Measurements from ENCODE around the gene TRMT112.

TRMT112 gene

DNA sequence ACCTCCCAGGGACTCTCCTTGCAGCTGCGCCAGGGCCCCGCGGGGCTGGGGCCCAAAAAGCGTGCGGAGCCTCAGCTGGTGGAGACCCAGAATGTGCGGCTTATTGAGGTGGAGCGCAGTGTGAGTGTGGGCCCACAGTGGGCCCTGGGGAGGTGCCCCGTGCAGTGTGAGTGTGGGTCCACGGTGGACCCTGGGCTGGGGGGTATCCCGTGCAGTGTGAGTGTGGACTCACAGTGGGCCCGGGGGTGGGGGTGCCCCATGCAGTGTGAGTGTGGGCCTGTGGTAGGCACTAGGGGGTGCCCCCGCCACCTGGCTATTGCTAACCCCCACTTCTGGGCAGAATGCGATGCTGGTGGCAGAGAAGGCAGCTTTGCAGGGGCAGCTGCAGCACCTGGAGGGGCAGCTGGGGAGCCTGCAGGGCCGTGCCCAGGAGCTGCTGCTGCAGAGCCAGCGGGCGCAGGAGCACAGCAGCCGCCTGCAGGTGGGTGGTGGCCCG lies 33.8 kb upstream of the TRMT112 start:
- no peak for DNase-seq (ENCODE audit: low read depth)

DNA sequence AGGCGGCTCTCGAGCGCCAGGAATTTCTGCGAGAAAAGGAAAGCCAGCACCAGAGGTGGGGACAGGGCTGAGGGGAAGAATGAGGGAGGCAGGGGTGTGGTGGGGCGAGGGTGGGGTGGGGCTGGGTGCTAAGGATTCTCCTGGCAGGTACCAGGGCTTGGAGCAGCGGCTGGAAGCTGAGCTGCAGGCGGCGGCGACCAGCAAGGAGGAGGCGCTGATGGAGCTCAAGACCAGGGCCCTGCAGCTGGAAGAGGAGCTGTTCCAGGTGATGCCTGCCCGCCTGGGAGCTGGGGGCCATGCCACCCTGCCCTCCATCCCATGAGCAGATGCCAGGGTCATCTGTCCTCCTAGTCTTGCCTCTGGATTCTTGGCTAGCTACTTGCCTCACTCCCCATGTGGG lies 32.0 kb upstream of the TRMT112 start:
- no peak for DNase-seq (ENCODE audit: low read depth)

- DNase-seq (ENCODE audit: low read depth), result no peak
Observed at GRCh38 chr11:64349025-64349387, 31.6 kb upstream of the TRMT112 start.

- no peak for DNase-seq (ENCODE audit: low read depth)
Observed at GRCh38 chr11:64348383-64349024, 31.1 kb upstream of the TRMT112 start.

DNA sequence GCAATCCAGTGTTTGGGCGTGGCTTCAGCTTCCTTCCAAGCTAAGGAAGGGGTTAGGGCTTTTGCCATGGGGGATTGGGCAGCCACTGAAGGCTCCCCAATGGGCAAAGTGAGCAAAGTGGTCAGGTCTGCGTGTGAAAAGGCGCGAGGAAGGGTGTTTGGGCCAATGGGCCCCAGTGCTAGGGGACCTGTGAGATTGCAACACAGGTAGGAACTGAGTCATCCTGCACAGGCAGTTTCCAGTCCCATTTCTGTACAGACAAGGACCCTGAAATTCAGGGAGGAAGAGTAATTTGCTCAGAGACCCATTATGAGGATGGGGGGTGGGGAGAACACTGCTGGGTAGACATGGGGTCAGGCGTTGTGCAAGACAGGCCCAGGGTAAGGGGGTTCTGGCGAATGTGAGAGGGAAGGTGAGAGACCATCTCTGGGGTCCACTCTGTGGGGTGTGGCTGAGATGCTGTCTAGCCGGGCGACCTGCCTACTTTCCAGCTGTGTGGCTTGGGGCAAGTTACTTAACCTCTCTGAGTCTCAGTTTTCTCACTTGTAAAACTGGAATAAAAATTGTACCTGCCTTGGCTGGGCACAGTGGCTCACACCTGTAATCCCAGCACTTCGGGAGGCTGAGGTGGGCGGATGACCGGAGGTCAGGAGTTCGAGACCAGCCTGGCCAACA lies 30.0 kb upstream of the TRMT112 start:
- DNase-seq (ENCODE audit: low read depth), result no peak

GRCh38 chr11:64344787-64345186 lies 27.4 kb upstream of the TRMT112 start:
- no peak for DNase-seq (ENCODE audit: low read depth)

GRCh38 chr11:64343767-64344559 lies 26.6 kb upstream of the TRMT112 start:
- DNase-seq (ENCODE audit: low read depth), result no peak

DNA sequence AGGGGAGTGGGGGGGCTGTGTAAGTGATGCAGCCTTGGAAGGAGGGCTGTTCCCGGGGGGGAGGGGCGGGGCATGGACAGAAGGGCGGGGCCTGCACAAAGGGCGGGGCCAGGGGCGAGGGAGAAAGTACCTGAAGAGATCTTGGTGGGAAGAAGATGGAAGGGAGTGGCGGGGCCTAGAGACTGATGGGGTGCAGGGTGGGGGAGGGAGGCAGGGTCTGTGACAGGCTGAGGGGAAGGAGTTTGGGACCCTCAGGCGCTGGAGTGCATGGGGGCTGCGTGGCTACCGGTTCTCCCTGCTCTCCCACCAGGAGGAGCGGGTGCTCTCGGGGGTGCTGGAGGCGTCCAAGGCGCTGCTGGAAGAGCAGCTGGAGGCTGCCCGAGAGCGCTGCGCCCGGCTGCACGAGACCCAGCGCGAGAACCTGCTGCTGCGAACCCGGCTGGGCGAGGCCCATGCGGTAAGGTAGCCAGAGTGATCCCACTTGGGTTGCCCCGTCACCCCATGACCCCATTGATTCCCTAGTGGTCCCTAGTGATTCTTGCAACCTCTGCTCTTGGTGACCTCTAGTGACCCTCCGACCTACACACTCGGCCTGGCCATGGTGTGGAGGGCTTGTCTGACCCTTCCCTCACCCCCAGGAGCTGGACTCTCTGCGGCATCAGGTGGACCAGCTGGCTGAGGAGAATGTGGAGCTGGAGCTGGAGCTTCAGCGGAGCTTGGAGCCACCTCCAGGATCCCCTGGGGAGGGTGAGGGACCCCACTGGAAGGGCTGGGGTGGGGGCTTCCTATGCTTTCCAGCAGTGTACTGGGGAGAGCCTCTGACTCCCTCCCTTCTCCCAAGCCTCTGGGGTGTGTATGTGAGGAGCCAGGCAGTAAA lies 25.7 kb upstream of the TRMT112 start:
- no peak for DNase-seq (ENCODE audit: low read depth)

DNA sequence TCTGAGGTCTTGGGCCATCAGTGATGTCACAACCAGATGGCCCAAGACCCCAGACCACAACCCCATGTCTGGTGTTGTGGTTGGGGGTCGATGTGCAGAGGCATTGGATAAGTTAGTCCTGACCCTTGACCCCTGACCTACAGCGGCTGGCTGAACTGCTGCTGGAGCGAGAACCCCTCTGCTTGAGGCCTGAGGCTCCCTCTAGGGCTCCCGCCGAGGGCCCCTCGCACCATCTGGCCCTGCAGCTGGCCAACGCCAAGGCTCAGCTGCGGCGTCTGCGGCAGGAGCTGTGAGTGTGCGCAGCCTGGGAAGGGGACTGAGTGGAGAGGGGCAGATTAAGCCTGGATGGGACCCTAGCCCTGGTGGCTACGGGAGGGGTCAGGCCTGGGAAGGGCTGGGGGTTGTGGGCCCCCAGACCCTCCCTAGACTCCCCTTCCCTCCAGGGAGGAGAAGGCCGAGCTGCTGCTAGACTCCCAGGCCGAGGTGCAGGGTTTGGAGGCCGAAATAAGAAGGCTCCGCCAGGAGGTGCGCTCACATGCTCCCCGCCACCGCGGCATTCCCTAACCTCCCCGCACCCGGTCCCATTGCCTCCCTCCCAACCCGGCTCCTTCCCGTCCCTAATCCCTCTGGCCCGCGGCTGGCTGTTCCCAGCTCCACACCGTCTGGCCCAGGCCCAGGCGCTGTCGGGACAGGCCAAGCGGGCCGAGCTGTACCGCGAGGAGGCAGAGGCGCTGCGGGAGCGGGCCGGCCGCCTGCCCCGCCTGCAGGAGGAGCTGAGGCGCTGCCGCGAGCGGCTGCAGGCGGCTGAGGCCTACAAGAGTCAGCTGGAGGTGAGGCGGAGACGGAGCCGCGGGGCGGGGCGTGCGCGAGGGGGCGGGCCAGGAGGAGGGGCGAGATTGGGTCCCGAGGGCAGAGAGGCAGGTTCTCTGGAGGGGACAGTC lies 24.8 kb upstream of the TRMT112 start:
- peak; percentile 79 for DNase-seq (ENCODE audit: low read depth)

DNA sequence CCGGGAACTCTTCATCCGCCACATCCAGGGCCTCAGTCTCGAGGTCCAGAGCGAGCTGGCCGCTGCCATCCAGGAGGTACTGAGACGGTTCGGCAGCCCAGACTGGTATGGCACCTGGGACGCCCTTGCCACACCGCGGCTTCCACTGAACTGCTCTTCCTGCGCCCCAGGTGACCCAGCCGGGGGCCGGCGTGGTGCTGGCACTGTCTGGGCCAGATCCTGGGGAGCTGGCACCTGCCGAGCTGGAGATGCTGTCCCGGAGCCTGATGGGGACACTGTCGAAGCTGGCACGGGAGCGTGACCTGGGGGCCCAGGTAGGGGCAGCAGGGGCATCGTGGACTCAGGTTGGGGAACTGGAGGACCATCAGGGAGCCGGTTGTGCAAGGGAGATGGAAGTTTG lies 24.1 kb upstream of the TRMT112 start:
- no peak for DNase-seq (ENCODE audit: low read depth)

GRCh38 chr11:64340671-64341335 lies 23.4 kb upstream of the TRMT112 start:
- peak; percentile 76 for DNase-seq (ENCODE audit: low read depth)

- peak; percentile 81 for DNase-seq (ENCODE audit: low read depth)
Observed at GRCh38 chr11:64339754-64340408, 22.5 kb upstream of the TRMT112 start, which contains the start of gene CCDC88B. CCDC88B (plus strand) TSS chr11:64340204; CDS start chr11:64340267, 63 bp downstream.

DNA sequence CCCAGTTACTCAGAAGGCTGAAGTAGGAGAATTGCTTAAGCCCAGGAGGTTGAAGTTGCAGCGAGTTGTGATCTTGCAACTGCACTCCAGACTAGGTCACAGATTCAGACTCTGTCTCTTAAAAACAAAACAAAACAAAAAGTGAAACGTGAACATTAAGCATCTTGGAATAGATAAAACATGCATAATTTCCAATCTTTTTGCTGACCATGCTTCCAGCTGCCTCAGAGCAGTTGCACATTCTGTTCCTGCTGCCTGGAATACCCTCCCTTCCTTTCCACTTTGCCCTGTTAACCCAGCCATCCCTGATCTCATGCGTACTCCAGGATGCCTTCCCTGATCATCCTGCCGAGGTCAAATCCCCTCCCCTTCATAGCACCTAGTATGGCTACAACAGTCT lies 21.9 kb upstream of the TRMT112 start:
- no peak for DNase-seq (ENCODE audit: low read depth)

GRCh38 chr11:64338716-64339115 lies 21.4 kb upstream of the TRMT112 start:
- no peak for DNase-seq (ENCODE audit: low read depth)

GRCh38 chr11:64337538-64338249 lies 20.3 kb upstream of the TRMT112 start:
- DNase-seq (ENCODE audit: low read depth), result no peak

- no peak for DNase-seq (ENCODE audit: low read depth)
Observed at GRCh38 chr11:64334764-64335735, 17.7 kb upstream of the TRMT112 start.

- DNase-seq (ENCODE audit: low read depth), result no peak
Observed at GRCh38 chr11:64333556-64333955, 16.2 kb upstream of the TRMT112 start.
